Mesendoderm (in vitro differentiated cells): ENCODE results near the gene ANO7.
A peak's percentile ranks its signal among the peaks of the same experiment; 100 is the strongest.

Experiments
- DNase-seq: peaks from one replicate; pipeline ENCODE4 v3.0.0; 2013
- H2AK5ac ChIP-seq: 2 replicates; pipeline ENCODE4 v1.6.1; 2013; ENCODE audit warnings: low read length, inconsistent platforms
- H2BK120ac ChIP-seq: 2 replicates; pipeline ENCODE4 v1.6.1; 2013; ENCODE audit warnings: low read depth, mild to moderate bottlenecking, low read length, moderate library complexity, mixed read lengths
- H2BK15ac ChIP-seq: replicated peaks from 2 replicates; pipeline ENCODE4 v1.6.1; 2013; ENCODE audit warnings: low read depth, mild to moderate bottlenecking, moderate library complexity
- H2BK5ac ChIP-seq: 2 replicates; pipeline ENCODE4 v1.6.1; 2013; ENCODE audit warnings: low read length, inconsistent platforms
- H3K18ac ChIP-seq: 2 replicates; pipeline ENCODE4 v1.6.1; 2013; ENCODE audit warnings: mild to moderate bottlenecking, low read length, mixed read lengths
- H3K23ac ChIP-seq: one replicate; pipeline ENCODE4 v1.6.1; 2013; ENCODE audit warnings: low read length
- H3K27ac ChIP-seq: 2 replicates; pipeline ENCODE4 v1.5.1; 2013; ENCODE audit warnings: low read depth, mild to moderate bottlenecking, inconsistent platforms, low read length, moderate library complexity
- H3K27me3 ChIP-seq: 2 replicates; pipeline ENCODE4 v1.6.1; 2013; ENCODE audit warnings: low read length, control low read depth, mild to moderate bottlenecking, inconsistent platforms; ENCODE audit not compliant: insufficient read depth, poor library complexity
- H3K36me3 ChIP-seq: 2 replicates; pipeline ENCODE4 v1.6.1; 2013; ENCODE audit warnings: low read length, inconsistent platforms; ENCODE audit not compliant: control insufficient read depth, insufficient read depth
- H3K4ac ChIP-seq: one replicate; pipeline ENCODE4 v1.6.1; 2013; ENCODE audit warnings: low read depth, mild to moderate bottlenecking, low read length, moderate library complexity
- H3K4me1 ChIP-seq: 2 replicates; pipeline ENCODE4 v1.6.1; 2013; ENCODE audit warnings: low read depth, low read length, inconsistent platforms; ENCODE audit not compliant: control insufficient read depth
- H3K4me2 ChIP-seq: 2 replicates; pipeline ENCODE4 v1.6.1; 2013; ENCODE audit warnings: low read length
- H3K4me3 ChIP-seq: 2 replicates; pipeline ENCODE4 v1.5.1; 2013; ENCODE audit warnings: mild to moderate bottlenecking, low read length
- H3K56ac ChIP-seq: one replicate; pipeline ENCODE4 v1.6.1; 2013; ENCODE audit warnings: low read length
- H3K79me1 ChIP-seq: 2 replicates; pipeline ENCODE4 v1.6.1; 2013; ENCODE audit warnings: low read length, inconsistent platforms
- H3K79me2 ChIP-seq: 2 replicates; pipeline ENCODE4 v1.6.1; 2013; ENCODE audit warnings: mild to moderate bottlenecking, low read length; ENCODE audit not compliant: control insufficient read depth, insufficient read depth
- H3K9ac ChIP-seq: 2 replicates; pipeline ENCODE4 v1.6.1; 2013; ENCODE audit warnings: low read length, inconsistent platforms
- H4K5ac ChIP-seq: one replicate; pipeline ENCODE4 v1.6.1; 2013; ENCODE audit warnings: low read length
- H4K8ac ChIP-seq: one replicate; pipeline ENCODE4 v1.6.1; 2013; ENCODE audit warnings: low read depth, mild to moderate bottlenecking, control low read depth, low read length, moderate library complexity
- WGBS: extraction: QIAGEN DNeasy Blood & Tissue Kit; methylation state at CpG from one replicate; pipeline ENCODE4 v1.1.7; 2013; ENCODE audit warnings: low lambda C conversion rate, missing lambda C conversion rate; ENCODE audit not compliant: insufficient coverage; ENCODE audit errors: extremely low coverage; 5-methylcytosine and 5-hydroxymethylcytosine counted together

ANO7 gene

GRCh38 chr2:241265506-241265905 is 77.0 kb downstream of the ANO7 start:
- no CpG with 5 or more reads among the region's 5 CpGs for WGBS
- H2BK15ac ChIP-seq, result no peak overlapping the region
- H3K27ac ChIP-seq, result no peak overlapping the region
- H2BK5ac ChIP-seq, result no peak overlapping the region
- H3K79me2 ChIP-seq, result peaks cover 38% of the 10 kb centered on the region
- no peak overlapping the region for H4K5ac ChIP-seq
- no peak overlapping the region for H3K9ac ChIP-seq
- peaks cover 36% of the 10 kb centered on the region for H3K79me1 ChIP-seq
- no peak for DNase-seq
- H2AK5ac ChIP-seq, result no peak overlapping the region
- H3K18ac ChIP-seq, result no peak overlapping the region
- no peaks in the 10 kb centered on the region for H3K27me3 ChIP-seq
- no peaks in the 10 kb centered on the region for H3K4me1 ChIP-seq
- no peak overlapping the region for H2BK120ac ChIP-seq
- no peak overlapping the region for H4K8ac ChIP-seq
- H3K4me2 ChIP-seq, result no peak overlapping the region
- no peak overlapping the region for H3K4me3 ChIP-seq
- peaks cover 22% of the 10 kb centered on the region for H3K36me3 ChIP-seq
- H3K4ac ChIP-seq, result no peak overlapping the region
- H3K23ac ChIP-seq, result no peak overlapping the region
- H3K56ac ChIP-seq, result no peak overlapping the region

- no peak overlapping the region for H4K5ac ChIP-seq
- no peak overlapping the region for H3K4ac ChIP-seq
- no peak overlapping the region for H3K4me2 ChIP-seq
- H2AK5ac ChIP-seq, result no peak overlapping the region
- no peaks in the 10 kb centered on the region for H3K27me3 ChIP-seq
- no peak overlapping the region for H2BK15ac ChIP-seq
- DNase-seq, result no peak
- peaks cover 56% of the 10 kb centered on the region for H3K79me2 ChIP-seq
- no peak overlapping the region for H3K23ac ChIP-seq
- no peak overlapping the region for H3K18ac ChIP-seq
- H3K9ac ChIP-seq, result no peak overlapping the region
- peaks cover 38% of the 10 kb centered on the region for H3K79me1 ChIP-seq
- no peak overlapping the region for H4K8ac ChIP-seq
- peaks cover 5% of the 10 kb centered on the region for H3K4me1 ChIP-seq
- no peak overlapping the region for H3K27ac ChIP-seq
- H3K36me3 ChIP-seq, result peaks cover 19% of the 10 kb centered on the region
- no peak overlapping the region for H3K4me3 ChIP-seq
- H2BK120ac ChIP-seq, result no peak overlapping the region
- H3K56ac ChIP-seq, result no peak overlapping the region
- no CpG with 5 or more reads among the region's 12 CpGs for WGBS
- H2BK5ac ChIP-seq, result no peak overlapping the region
Observed at GRCh38 chr2:241267249-241268067, 79.0 kb downstream of the ANO7 start.

GRCh38 chr2:241268306-241268705 is 79.8 kb downstream of the ANO7 start:
- H3K9ac ChIP-seq, result no peak overlapping the region
- no peak overlapping the region for H3K4me2 ChIP-seq
- no peak overlapping the region for H4K5ac ChIP-seq
- no peak overlapping the region for H3K27ac ChIP-seq
- WGBS, result no CpG with 5 or more reads among the region's 7 CpGs
- peaks cover 38% of the 10 kb centered on the region for H3K79me1 ChIP-seq
- H2BK5ac ChIP-seq, result no peak overlapping the region
- H3K4ac ChIP-seq, result no peak overlapping the region
- no peak overlapping the region for H3K18ac ChIP-seq
- H3K27me3 ChIP-seq, result no peaks in the 10 kb centered on the region
- peaks cover 15% of the 10 kb centered on the region for H3K36me3 ChIP-seq
- no peak overlapping the region for H2AK5ac ChIP-seq
- H2BK120ac ChIP-seq, result no peak overlapping the region
- peaks cover 56% of the 10 kb centered on the region for H3K79me2 ChIP-seq
- no peak overlapping the region for H3K4me3 ChIP-seq
- H3K56ac ChIP-seq, result no peak overlapping the region
- H3K4me1 ChIP-seq, result peaks cover 5% of the 10 kb centered on the region
- H2BK15ac ChIP-seq, result no peak overlapping the region
- H3K23ac ChIP-seq, result no peak overlapping the region
- H4K8ac ChIP-seq, result no peak overlapping the region
- no peak for DNase-seq

- Histone ChIP-seq H3K4me3 (no peak overlapping the region), H2BK15ac (no peak overlapping the region), H4K5ac (no peak overlapping the region), H4K8ac (no peak overlapping the region), H2BK120ac (no peak overlapping the region), H3K18ac (no peak overlapping the region), H3K27ac (no peak overlapping the region), H3K56ac (no peak overlapping the region), H3K79me2 (peaks cover 56% of the 10 kb centered on the region), H3K27me3 (no peaks in the 10 kb centered on the region), H2AK5ac (no peak overlapping the region), H3K4me1 (peaks cover 5% of the 10 kb centered on the region), H3K23ac (no peak overlapping the region), H3K79me1 (peaks cover 36% of the 10 kb centered on the region), H2BK5ac (no peak overlapping the region), H3K36me3 (peaks cover 13% of the 10 kb centered on the region), H3K9ac (no peak overlapping the region), H3K4ac (no peak overlapping the region), H3K4me2 (no peak overlapping the region)
- DNase-seq, result peak; percentile 69
- no CpG with 5 or more reads among the region's 14 CpGs for WGBS
Observed at GRCh38 chr2:241268716-241269445, 80.4 kb downstream of the ANO7 start.

GRCh38 chr2:241269707-241270520 is 81.4 kb downstream of the ANO7 start:
- no peak overlapping the region for H2BK120ac ChIP-seq
- H2BK15ac ChIP-seq, result no peak overlapping the region
- peaks cover 13% of the 10 kb centered on the region for H3K36me3 ChIP-seq
- H2AK5ac ChIP-seq, result no peak overlapping the region
- no peak overlapping the region for H3K4me2 ChIP-seq
- H3K79me1 ChIP-seq, result peaks cover 42% of the 10 kb centered on the region
- H3K9ac ChIP-seq, result no peak overlapping the region
- H3K56ac ChIP-seq, result peak overlapping the region; percentile 11
- no peak overlapping the region for H4K8ac ChIP-seq
- H3K27ac ChIP-seq, result no peak overlapping the region
- no CpG with 5 or more reads among the region's 15 CpGs for WGBS
- H3K4me1 ChIP-seq, result peaks cover 5% of the 10 kb centered on the region
- no peak overlapping the region for H3K4ac ChIP-seq
- no peak overlapping the region for H3K4me3 ChIP-seq
- DNase-seq, result no peak
- no peak overlapping the region for H3K23ac ChIP-seq
- peaks cover 62% of the 10 kb centered on the region for H3K79me2 ChIP-seq
- H3K18ac ChIP-seq, result no peak overlapping the region
- H2BK5ac ChIP-seq, result no peak overlapping the region
- no peak overlapping the region for H4K5ac ChIP-seq
- no peaks in the 10 kb centered on the region for H3K27me3 ChIP-seq
